Kidney capillary endothelial cell (primary cell): ENCODE results near the gene PLA2G2C.

Source experiments
- DNase-seq: peaks from one replicate; pipeline ENCODE4 v3.0.0-alpha.2; 2018; ENCODE audit warnings: low spot score

PLA2G2C gene

GRCh38 chr1:20207546-20207945 is 21.2 kb upstream of the PLA2G2C start:
- DNase-seq, result no peak

DNA sequence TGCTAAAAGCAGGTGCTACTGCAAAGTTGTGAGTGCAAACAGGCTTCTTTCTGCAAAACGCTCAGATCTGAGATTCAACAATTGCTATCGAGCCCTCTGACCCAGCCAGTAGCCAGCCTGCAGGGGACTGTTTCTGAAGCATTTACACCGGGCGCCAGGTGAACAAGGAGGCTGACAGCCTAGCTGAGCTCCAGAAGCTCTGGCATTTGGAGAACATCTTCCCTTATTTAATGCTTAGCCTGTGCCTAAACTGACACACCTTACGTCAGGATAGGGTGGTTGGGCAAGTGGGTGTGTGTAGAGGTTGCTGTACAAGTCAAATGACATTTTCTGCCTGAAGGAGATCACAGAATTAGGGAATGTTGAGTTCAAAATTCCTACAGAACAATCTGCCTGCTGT is 15.8 kb upstream of the PLA2G2C start:
- DNase-seq, result no peak

GRCh38 chr1:20200966-20201365 is 14.6 kb upstream of the PLA2G2C start:
- no peak for DNase-seq

DNA sequence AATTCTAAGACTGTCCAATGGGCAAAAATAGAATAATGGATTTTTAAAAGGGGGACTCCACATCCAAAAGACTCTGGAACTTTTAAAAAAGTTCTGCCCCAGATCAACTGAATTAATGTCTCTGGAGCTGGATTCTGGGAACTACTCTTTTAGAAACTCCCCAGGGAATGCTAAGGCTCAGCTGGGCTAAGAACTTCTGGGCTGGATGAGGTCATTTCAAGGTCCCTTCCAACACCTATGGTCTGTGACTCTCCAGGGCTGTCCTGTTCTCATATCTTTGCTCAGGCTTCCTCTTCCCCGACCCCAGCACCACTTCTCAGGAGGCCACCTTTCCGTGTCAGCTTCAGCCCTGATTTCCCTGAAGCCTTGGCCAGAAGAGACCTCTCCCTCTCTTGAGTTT is 13.5 kb upstream of the PLA2G2C start:
- DNase-seq, result no peak

GRCh38 chr1:20199403-20199802 is 13.1 kb upstream of the PLA2G2C start:
- DNase-seq, result no peak

DNA sequence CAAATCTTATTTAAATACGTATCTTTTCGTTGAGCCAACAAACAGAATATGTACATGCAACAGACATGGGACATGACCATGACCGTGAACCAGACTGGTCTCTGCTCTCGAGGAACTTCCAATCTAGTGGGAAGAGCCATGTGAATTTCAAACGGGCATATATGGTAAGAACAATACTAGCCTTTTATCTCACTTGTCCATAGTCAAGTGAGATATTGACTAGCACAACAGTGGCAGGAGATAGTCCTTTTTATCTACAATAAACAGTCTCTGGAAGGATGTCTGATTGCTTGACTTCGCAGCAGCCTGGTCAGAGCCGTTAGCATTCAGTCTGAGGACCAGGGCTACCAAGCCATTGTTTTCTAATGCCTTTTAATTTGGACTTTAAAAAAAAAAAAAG is 12.6 kb upstream of the PLA2G2C start:
- DNase-seq, result no peak

DNA sequence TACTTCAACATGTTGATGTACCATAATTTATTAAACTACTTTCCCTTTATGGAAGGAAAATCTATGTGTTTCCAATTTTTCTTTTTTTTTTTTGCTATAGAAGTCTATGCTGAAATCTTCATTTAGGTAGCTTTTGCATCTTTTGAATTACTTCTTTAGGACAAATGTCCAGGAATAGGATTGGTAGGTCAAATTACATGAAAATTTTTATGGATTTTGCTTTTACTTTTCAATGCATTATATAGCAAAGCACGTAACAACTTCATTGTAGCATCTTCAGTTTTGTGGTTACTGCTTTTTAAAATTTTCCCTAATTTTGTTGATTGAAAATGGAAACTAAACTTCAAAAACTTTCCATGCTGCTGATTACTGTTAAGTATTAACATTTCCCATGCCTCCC is 12.0 kb upstream of the PLA2G2C start:
- DNase-seq, result no peak

DNA sequence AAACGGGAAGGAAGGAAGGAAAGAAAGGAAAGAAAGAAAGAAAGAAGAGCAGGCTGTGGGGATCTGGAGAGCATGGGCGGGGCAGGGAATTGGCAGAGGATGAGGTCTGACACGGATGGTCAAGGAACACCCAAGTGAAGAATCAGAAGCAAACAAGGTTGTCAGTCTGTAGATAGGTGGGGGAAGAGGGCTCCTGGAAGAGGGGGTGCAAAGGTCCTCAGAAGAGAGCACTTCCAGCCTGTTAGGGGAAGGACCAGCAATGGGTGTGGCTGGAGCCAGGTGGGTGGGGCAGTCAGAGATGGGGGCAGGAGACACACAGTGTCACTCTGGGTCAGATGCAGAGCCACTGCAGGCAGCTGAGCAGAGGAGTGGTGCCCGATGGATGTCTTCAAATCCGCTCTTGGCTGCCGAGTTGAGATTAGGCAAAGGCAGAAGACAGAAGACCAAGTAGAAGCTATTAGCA is 11.0 kb upstream of the PLA2G2C start:
- no peak for DNase-seq

GRCh38 chr1:20195462-20195780 is 9.1 kb upstream of the PLA2G2C start:
- DNase-seq, result no peak

- DNase-seq, result peak; percentile 64
Measured at GRCh38 chr1:20194757-20195461, 8.6 kb upstream of the PLA2G2C start.

- DNase-seq, result no peak
Measured at GRCh38 chr1:20194224-20194623, 7.9 kb upstream of the PLA2G2C start.

DNA sequence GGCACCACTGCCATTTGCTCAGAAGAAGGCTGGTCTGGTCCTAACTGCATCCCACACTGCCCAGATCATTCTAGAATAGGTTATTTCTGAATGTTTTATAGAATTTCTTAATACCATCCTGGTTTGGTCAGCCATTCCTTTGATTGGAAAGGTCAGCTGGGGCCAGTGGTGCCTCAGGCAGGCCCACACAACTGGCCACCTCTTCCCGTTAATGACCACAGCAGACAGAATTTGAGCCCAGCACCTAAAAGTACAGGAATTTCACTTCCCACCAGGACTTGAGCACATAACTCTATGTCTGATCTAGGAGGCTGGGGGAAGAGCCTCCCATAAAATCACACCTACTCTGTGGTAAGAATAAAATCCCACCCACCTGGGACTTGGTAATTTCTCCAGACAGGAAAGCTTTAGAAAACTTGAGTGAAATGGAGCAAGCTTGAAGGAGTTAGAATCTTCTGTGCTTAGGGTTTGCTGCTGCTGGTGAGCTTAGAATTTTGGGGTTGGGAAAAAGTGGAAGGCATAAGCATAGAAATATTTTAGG is 6.6 kb upstream of the PLA2G2C start:
- no peak for DNase-seq

- DNase-seq, result no peak
Measured at GRCh38 chr1:20192364-20192763, 6.0 kb upstream of the PLA2G2C start.

GRCh38 chr1:20191266-20191825 is 5.0 kb upstream of the PLA2G2C start:
- no peak for DNase-seq

- no peak for DNase-seq
Measured at GRCh38 chr1:20190256-20191160, 4.2 kb upstream of the PLA2G2C start.

GRCh38 chr1:20189664-20190063 is 3.3 kb upstream of the PLA2G2C start:
- no peak for DNase-seq

DNA sequence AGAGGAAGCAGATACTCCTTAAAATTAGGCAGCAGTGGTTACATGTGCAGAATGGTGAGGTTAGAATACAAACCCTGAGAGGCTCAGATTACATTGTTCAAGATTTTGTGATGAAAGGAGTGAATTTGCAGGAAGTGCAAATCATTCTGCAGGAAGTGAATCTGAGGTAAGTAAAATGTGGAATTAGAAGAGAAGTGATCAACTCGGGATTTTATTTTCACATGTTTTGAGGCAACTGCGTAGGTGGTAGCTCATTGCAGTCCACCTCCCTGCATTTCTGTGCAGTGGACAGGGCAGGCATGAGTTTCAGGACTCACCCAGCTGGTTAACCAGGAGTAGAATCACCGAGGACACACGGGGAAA is 2.1 kb upstream of the PLA2G2C start:
- DNase-seq, result no peak

GRCh38 chr1:20187813-20188454 is 1.6 kb upstream of the PLA2G2C start:
- no peak for DNase-seq

DNA sequence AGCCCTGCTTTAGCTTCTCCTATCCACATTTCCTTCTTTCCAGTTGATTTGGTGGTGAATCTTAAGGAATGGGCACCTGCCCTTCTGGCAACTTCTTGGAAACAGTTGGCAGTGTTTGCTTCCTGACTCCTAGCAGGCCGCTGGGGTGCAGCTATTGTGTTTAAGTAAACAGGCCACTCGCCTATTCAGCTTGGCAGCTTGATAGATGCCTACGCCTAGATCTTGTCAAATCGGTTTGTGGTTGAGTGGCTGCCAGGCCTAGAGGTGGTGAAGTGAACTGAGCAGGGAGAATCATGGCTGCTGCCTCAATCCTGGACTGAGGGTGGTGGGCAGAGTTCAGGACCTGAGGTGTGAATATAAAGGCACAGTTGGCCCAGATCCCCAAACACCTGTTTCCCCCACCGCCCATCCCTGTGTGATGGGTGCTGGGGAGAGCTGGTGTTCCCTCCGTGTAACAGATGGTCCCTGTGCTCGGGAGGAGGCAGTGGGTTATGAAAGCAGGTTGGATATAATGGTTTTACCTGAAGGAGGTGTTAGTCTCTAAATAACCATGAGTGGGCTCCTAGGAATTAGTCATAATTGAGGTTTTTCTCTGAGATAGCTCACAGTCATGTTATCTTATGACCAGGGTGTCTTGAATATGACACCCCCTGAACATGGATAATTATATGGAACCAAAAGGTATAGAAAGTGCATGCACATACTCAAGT is 940 bp upstream of the PLA2G2C start:
- no peak for DNase-seq

DNA sequence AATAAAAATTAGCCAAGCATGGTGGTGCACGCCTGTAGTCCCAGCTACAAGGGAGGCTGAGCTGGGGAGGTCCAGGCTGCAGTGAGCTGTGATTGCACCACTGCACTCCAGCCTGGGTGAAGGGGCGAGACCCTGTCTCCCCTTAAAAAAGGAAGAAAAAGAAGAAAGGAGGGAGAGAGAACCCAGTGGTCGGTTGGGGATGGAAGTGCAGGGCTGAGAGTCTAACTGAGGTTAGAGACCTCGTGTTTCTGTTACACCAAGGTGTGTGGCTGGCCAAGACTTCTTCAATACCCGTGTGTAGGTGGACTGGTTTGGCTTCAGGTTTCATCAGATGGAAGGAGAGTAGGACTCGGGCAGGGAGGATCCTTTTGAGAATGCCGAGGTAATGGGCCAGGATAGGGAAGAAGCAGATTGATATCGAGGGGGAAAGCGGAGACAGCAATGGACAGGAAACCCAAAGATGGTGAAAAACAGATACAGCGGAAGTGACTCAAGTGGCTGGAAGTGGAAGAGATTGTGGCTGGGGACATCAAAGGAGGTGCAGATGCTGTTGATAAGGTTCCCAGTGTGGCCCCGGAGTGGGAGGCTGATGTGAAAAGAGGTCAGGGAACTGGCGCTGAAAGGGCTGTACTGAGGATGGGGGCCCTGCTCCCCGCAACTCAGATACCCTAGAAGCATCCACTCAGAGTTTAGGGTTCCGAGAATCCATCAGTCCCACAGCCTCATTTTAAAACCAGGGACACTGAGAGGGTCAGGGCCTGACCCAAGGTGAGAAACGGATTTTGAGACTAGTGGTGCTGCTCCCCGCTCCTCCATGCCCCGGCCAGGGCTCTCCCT is 1.1 kb downstream of the PLA2G2C start:
- DNase-seq, result peak; percentile 21

- no peak for DNase-seq
Measured at GRCh38 chr1:20184481-20184900, 1.8 kb downstream of the PLA2G2C start.
